ENCODE data around the gene LIF. TPM values are rescaled to one million over a fixed set of nuclear protein-coding genes. Genes with fewer than 3 reads are reported as not detected.

Gene LIF
- total RNA-seq (2014; rRNA removed; shearing (Covaris generic); ENCODE audit: low replicate concordance) = not detected in 2 replicates

DNA sequence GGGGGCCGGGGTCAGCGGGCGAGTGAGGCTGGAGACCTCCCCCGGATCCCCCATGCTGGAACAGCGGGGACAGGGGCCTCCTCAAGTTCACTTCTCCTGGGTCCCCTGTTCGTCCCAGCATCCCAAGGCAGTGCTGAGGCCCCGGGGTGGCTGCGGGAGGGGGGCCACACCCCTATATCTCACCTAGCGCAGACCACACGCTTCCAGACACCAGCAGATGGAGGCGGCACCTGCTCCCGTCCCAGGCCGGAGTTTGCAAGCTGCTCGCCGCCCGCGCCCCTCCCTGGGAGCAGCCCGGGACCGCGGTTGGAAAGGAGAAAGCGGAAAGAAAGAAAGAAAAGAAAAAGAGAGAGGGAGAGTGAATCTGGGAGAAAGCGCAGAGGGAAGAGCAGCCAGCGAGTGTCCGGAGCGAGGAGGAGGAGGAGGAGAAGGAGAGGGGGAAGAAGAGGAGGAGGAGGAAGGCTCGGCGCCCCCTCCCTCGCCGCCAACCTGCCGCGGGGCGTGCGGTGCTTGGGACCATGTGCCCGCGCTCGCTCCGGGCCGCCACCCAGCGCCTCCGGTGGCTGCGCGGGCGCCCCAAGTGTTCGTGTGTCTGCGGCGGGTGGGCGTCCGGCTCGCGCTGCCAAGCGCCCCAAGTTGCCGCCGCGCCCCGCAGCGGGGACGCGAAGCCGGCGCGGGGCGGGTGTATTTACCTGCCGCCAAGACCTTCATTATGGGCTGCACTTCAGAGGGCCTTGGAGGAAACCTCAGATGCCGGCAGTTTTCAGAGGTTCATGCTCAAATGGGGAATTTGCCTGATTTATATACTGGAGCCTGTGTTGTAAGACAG lies at the start of gene LIF:
Gene LIF, minus strand, starts transcription at position 775 of the 829 bp plus-strand sequence. Its CDS starts 64 bp downstream, at position 711.
- no peaks in the 10 kb centered on the region for H3K4me1 ChIP-seq (ENCODE audit: low read length)
- H3K27ac ChIP-seq (ENCODE audit: low read length) = no peak within 1 kb of the TSS
- H3K9ac ChIP-seq (ENCODE audit: low read length) = no peak within 1 kb of the TSS
- H2AFZ ChIP-seq (ENCODE audit: low read length) = no peak within 1 kb of the TSS
- no peak within 1 kb of the TSS for H3K4me2 ChIP-seq (ENCODE audit: low read depth, low read length, poor library complexity, severe bottlenecking)
- no peaks in the 10 kb centered on the region for H3K36me3 ChIP-seq (ENCODE audit: insufficient read depth, low read length)
- H3K9me3 ChIP-seq (ENCODE audit: low read length) = no peaks in the 10 kb centered on the region
- no peaks in the 10 kb centered on the region for H3K9me2 ChIP-seq (replicated peaks; ENCODE audit: insufficient read depth, low read length)
- no peaks in the 10 kb centered on the region for H3K27me3 ChIP-seq (ENCODE audit: low read length)
- H3K79me2 ChIP-seq (ENCODE audit: low read length) = no peaks in the 10 kb centered on the region
- no peak within 1 kb of the TSS for H3K4me3 ChIP-seq (ENCODE audit: low read length)
- no peak for DNase-seq
- no peaks in the 10 kb centered on the region for H4K20me1 ChIP-seq (ENCODE audit: insufficient read depth, low read depth, low read length)

DNA sequence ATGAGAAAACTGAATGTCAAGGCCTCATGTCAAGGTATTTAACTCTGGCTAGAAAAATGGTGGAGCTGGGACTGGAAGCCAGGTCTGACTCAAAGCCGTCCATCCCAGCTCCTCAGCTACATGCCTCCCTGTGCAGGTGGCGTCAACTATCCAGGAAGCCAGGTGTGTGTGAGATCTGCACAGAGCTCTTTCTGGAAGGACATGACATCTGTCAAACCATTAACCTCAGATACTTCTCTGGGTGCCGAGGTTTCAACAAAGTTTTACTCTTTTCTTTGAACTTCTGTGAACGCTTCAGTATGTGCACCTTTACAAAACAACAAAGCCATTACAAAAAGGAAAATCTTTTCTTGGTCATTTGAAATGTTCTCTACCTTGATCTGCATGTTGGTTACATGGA lies 49.8 kb upstream of the LIF start:
- Histone ChIP-seq H3K36me3 (ENCODE audit: insufficient read depth, low read length) (no peaks in the 10 kb centered on the region), H3K27me3 (ENCODE audit: low read length) (no peaks in the 10 kb centered on the region), H3K9me3 (ENCODE audit: low read length) (no peaks in the 10 kb centered on the region), H4K20me1 (ENCODE audit: insufficient read depth, low read depth, low read length) (no peaks in the 10 kb centered on the region), H3K4me2 (ENCODE audit: low read depth, low read length, poor library complexity, severe bottlenecking) (no peak overlapping the region), H3K4me1 (ENCODE audit: low read length) (peaks cover 16% of the 10 kb centered on the region), H3K79me2 (ENCODE audit: low read length) (no peaks in the 10 kb centered on the region), H3K9me2 (replicated peaks; ENCODE audit: insufficient read depth, low read length) (no peaks in the 10 kb centered on the region), H3K4me3 (ENCODE audit: low read length) (no peak overlapping the region), H3K27ac (ENCODE audit: low read length) (no peak overlapping the region), H2AFZ (ENCODE audit: low read length) (no peak overlapping the region), H3K9ac (ENCODE audit: low read length) (no peak overlapping the region)
- DNase-seq = no peak

GRCh38 chr22:30295576-30295975 lies 49.0 kb upstream of the LIF start:
- H3K4me1 ChIP-seq (ENCODE audit: low read length) = peaks cover 24% of the 10 kb centered on the region

GRCh38 chr22:30294830-30295229 lies 48.3 kb upstream of the LIF start:
- no peak for DNase-seq
- Histone ChIP-seq H3K4me3 (ENCODE audit: low read length) (no peak overlapping the region), H3K4me1 (ENCODE audit: low read length) (peaks cover 31% of the 10 kb centered on the region)

More at GRCh38 chr22:30295576-30295975, 49.0 kb upstream of the LIF start:
- no peak overlapping the region for H3K4me3 ChIP-seq (ENCODE audit: low read length)
- DNase-seq = no peak
- H4K20me1 ChIP-seq (ENCODE audit: insufficient read depth, low read depth, low read length) = no peaks in the 10 kb centered on the region
- H3K4me2 ChIP-seq (ENCODE audit: low read depth, low read length, poor library complexity, severe bottlenecking) = no peak overlapping the region
- no peaks in the 10 kb centered on the region for H3K36me3 ChIP-seq (ENCODE audit: insufficient read depth, low read length)
- H3K27me3 ChIP-seq (ENCODE audit: low read length) = no peaks in the 10 kb centered on the region
- H3K9ac ChIP-seq (ENCODE audit: low read length) = no peak overlapping the region
- no peaks in the 10 kb centered on the region for H3K9me3 ChIP-seq (ENCODE audit: low read length)
- no peak overlapping the region for H3K27ac ChIP-seq (ENCODE audit: low read length)
- H3K9me2 ChIP-seq (replicated peaks; ENCODE audit: insufficient read depth, low read length) = no peaks in the 10 kb centered on the region
- no peaks in the 10 kb centered on the region for H3K79me2 ChIP-seq (ENCODE audit: low read length)
- no peak overlapping the region for H2AFZ ChIP-seq (ENCODE audit: low read length)

DNA sequence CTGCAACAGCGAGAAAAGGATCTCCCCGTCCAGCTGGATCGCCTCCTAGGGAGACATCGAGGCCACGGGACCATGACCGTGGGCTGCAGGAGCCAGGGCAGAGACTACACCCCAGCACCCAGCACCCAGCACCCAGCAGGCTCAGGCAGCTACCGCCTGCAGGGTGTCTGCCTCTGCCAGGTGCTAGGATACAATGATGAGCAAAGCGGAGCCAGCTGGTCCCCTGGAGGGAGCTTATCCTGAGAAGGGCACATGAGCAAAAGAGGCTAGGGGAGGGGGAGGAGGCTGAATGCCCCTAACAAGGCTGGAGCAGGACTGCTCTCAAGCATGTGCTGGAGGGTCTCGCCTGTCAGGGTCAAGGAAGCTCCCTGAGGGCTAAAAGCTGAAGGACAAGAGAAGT lies 47.5 kb upstream of the LIF start:
- no peak overlapping the region for H3K4me2 ChIP-seq (ENCODE audit: low read depth, low read length, poor library complexity, severe bottlenecking)
- H3K9ac ChIP-seq (ENCODE audit: low read length) = no peak overlapping the region
- no peaks in the 10 kb centered on the region for H3K9me2 ChIP-seq (replicated peaks; ENCODE audit: insufficient read depth, low read length)
- H3K79me2 ChIP-seq (ENCODE audit: low read length) = no peaks in the 10 kb centered on the region
- no peaks in the 10 kb centered on the region for H3K36me3 ChIP-seq (ENCODE audit: insufficient read depth, low read length)
- no peak overlapping the region for H2AFZ ChIP-seq (ENCODE audit: low read length)
- H3K27ac ChIP-seq (ENCODE audit: low read length) = no peak overlapping the region
- no peak for DNase-seq
- H3K4me1 ChIP-seq (ENCODE audit: low read length) = peaks cover 34% of the 10 kb centered on the region
- H4K20me1 ChIP-seq (ENCODE audit: insufficient read depth, low read depth, low read length) = no peaks in the 10 kb centered on the region
- no peaks in the 10 kb centered on the region for H3K9me3 ChIP-seq (ENCODE audit: low read length)
- no peak overlapping the region for H3K4me3 ChIP-seq (ENCODE audit: low read length)
- H3K27me3 ChIP-seq (ENCODE audit: low read length) = no peaks in the 10 kb centered on the region

More at GRCh38 chr22:30294830-30295229, 48.3 kb upstream of the LIF start:
- Histone ChIP-seq H3K36me3 (ENCODE audit: insufficient read depth, low read length) (no peaks in the 10 kb centered on the region), H4K20me1 (ENCODE audit: insufficient read depth, low read depth, low read length) (no peaks in the 10 kb centered on the region), H3K79me2 (ENCODE audit: low read length) (no peaks in the 10 kb centered on the region), H3K9me3 (ENCODE audit: low read length) (no peaks in the 10 kb centered on the region), H3K9ac (ENCODE audit: low read length) (no peak overlapping the region), H3K27me3 (ENCODE audit: low read length) (no peaks in the 10 kb centered on the region), H3K27ac (ENCODE audit: low read length) (no peak overlapping the region), H3K4me2 (ENCODE audit: low read depth, low read length, poor library complexity, severe bottlenecking) (no peak overlapping the region), H2AFZ (ENCODE audit: low read length) (no peak overlapping the region), H3K9me2 (replicated peaks; ENCODE audit: insufficient read depth, low read length) (no peaks in the 10 kb centered on the region)

- peaks cover 43% of the 10 kb centered on the region for H3K4me1 ChIP-seq (ENCODE audit: low read length)
- H3K79me2 ChIP-seq (ENCODE audit: low read length) = no peaks in the 10 kb centered on the region
- no peak overlapping the region for H2AFZ ChIP-seq (ENCODE audit: low read length)
- H3K9me2 ChIP-seq (replicated peaks; ENCODE audit: insufficient read depth, low read length) = no peaks in the 10 kb centered on the region
- no peak overlapping the region for H3K27ac ChIP-seq (ENCODE audit: low read length)
- H3K36me3 ChIP-seq (ENCODE audit: insufficient read depth, low read length) = no peaks in the 10 kb centered on the region
- H3K27me3 ChIP-seq (ENCODE audit: low read length) = no peaks in the 10 kb centered on the region
- no peaks in the 10 kb centered on the region for H4K20me1 ChIP-seq (ENCODE audit: insufficient read depth, low read depth, low read length)
- DNase-seq = no peak
- H3K4me3 ChIP-seq (ENCODE audit: low read length) = no peak overlapping the region
- no peaks in the 10 kb centered on the region for H3K9me3 ChIP-seq (ENCODE audit: low read length)
- H3K4me2 ChIP-seq (ENCODE audit: low read depth, low read length, poor library complexity, severe bottlenecking) = no peak overlapping the region
- H3K9ac ChIP-seq (ENCODE audit: low read length) = no peak overlapping the region
These were observed 46.5 kb upstream of the LIF start for GRCh38 chr22:30293026-30293425.

GRCh38 chr22:30292069-30292970 lies 45.8 kb upstream of the LIF start:
- Histone ChIP-seq H2AFZ (ENCODE audit: low read length) (no peak overlapping the region), H3K4me1 (ENCODE audit: low read length) (peaks cover 45% of the 10 kb centered on the region), H3K36me3 (ENCODE audit: insufficient read depth, low read length) (no peaks in the 10 kb centered on the region), H3K9me3 (ENCODE audit: low read length) (no peaks in the 10 kb centered on the region), H3K79me2 (ENCODE audit: low read length) (no peaks in the 10 kb centered on the region), H3K4me3 (ENCODE audit: low read length) (no peak overlapping the region), H4K20me1 (ENCODE audit: insufficient read depth, low read depth, low read length) (peaks cover 3% of the 10 kb centered on the region; the same call in 1 of the 2 replicates), H3K9me2 (replicated peaks; ENCODE audit: insufficient read depth, low read length) (no peaks in the 10 kb centered on the region), H3K27me3 (ENCODE audit: low read length) (no peaks in the 10 kb centered on the region), H3K9ac (ENCODE audit: low read length) (0 out of 2 replicates have a peak overlapping the region, but pooled peaks have one; percentile 18), H3K27ac (ENCODE audit: low read length) (peak overlapping the region; percentile 92), H3K4me2 (ENCODE audit: low read depth, low read length, poor library complexity, severe bottlenecking) (no peak overlapping the region)
- DNase-seq = no peak

All from Karpas-422 (cell line).